Right lobe of liver (tissue), 6 donors: ENCODE results near the gene ACOX3. TPM values are rescaled to one million over a fixed set of nuclear protein-coding genes. Genes with fewer than 3 reads are reported as not detected.
"Not testable (repeated sequence)": the region's sequence is repeated elsewhere in the genome, so short reads cannot be mapped to it uniquely, and the experiment has no call there.

Source experiments
- ATAC-seq, 4 donors: fragments of 200-7000 bp; cut with Tn5 transposase; one replicate each; pipeline ENCODE4 v1.9.1; 2020; ENCODE audit warnings: mild to moderate bottlenecking in 4 of 4, moderate library complexity in 4 of 4
- DNase-seq, 3 donors: peaks; one replicate each; pipeline ENCODE4 v3.0.0-alpha.2; 2020
- H3K27ac ChIP-seq, 3 donors: fragments of 200-600 bp; one replicate each; pipeline ENCODE4 v1.8.0; 2022
- H3K27me3 ChIP-seq, 2 donors: fragments of 200-600 bp; one replicate each; pipeline ENCODE4 v1.8.0; 2022
- H3K36me3 ChIP-seq, 4 donors: fragments of 200-600 bp; sonication (generic) in 1 of 4; one replicate each; pipeline versions ENCODE4 v1.5.1 to v1.8.0; 2017 to 2022; ENCODE audit warnings: control low read depth in 1 of 4
- H3K4me1 ChIP-seq, 4 donors: fragments of 200-600 bp; sonication (generic) in 1 of 4; one replicate each; pipeline versions ENCODE4 v1.5.1 to v1.8.0; 2017 to 2022; ENCODE audit warnings: control low read depth in 1 of 4
- H3K4me3 ChIP-seq, 3 donors: fragments of 200-600 bp; one replicate each; pipeline ENCODE4 v1.8.0; 2022
- H3K9me3 ChIP-seq, 4 donors: fragments of 200-600 bp; sonication (generic) in 1 of 4; one replicate each; pipeline versions ENCODE4 v1.5.1 to v1.8.0; 2017 to 2022; ENCODE audit warnings: control low read depth in 1 of 4
- CTCF ChIP-seq, 4 donors: fragments of 200-600 bp in 3 of 4; fragments of 450-650 bp in 1 of 4; IDR thresholded peaks; one replicate each; pipeline versions ENCODE4 v1.5.1 to v1.8.0; 2016 to 2022; ENCODE audit warnings: antibody characterized with exemption in 4 of 4, mild to moderate bottlenecking in 2 of 4
- POLR2A ChIP-seq: fragments of 450-650 bp; IDR thresholded peaks from one replicate; pipeline ENCODE4 v1.6.1; 2017; ENCODE audit warnings: antibody characterized with exemption, mild to moderate bottlenecking
- WGBS: methylation state at CpG from one replicate; pipeline ENCODE4 v1.1.6; 2018; ENCODE audit warnings: low coverage, low lambda C conversion rate; ENCODE audit not compliant: insufficient coverage; ENCODE audit errors: missing lambda C conversion rate; 5-methylcytosine and 5-hydroxymethylcytosine counted together
- intact Hi-C, 2 donors: fragments of 100-400 bp; cut with DNase I; formaldehyde crosslinking; loops; one replicate each; pipeline versions ENCODE4 v1.11.2 to v1.14.1; 2022
- total RNA-seq, 6 experiments: library from RNA; depleted of rRNA in 2 of 6; stranded (reverse); fragments of >200 nt in 2 of 6; fragmentation: NEBNext Ultra II Directional in 3 of 6; extraction: Animal tissue kit (Norgen Biotek cat#: 25700) in 3 of 6; gene quantifications; one replicate each; pipeline versions ENCODE4 v1.1.0 to v1.2.4, GENCODE V29; 2016 to 2023
- donor health status: DM: no; HTN: yes; CAD: no.
- donor health status: DM: no; HTN: no; CAD: no.
- donor health status: DM: no; HTN: no; CAD: no.
- donor health status: DM: no; HTN: yes; CAD: no.
- donor health status: DM: no; HTN: yes; CAD: no.

ACOX3 gene
- total RNA-seq, 6 experiments from 2014 or later, result 18.5 to 36.9 (median 21.9) TPM

GRCh38 chr4:8349664-8350236 is 90.8 kb downstream of the ACOX3 start:
- no peaks in the 10 kb centered on the region for H3K27me3 ChIP-seq
- no peak overlapping the region for H3K27ac ChIP-seq
- WGBS, result 72% methylated on average over 3 of the region's 7 CpGs
- DNase-seq (peak in 1 of 3 donors; percentile 35), ATAC-seq (no peak)
- no peaks in the 10 kb centered on the region for H3K4me1 ChIP-seq
- no peak for TF ChIP-seq POLR2A
- TF ChIP-seq CTCF (IDR thresholded peaks at IDR 0.05), result no peak
- H3K9me3 ChIP-seq, result no peaks in the 10 kb centered on the region
- intact Hi-C loops, result no loop called here
- no peak overlapping the region for H3K4me3 ChIP-seq
- no peaks in the 10 kb centered on the region for H3K36me3 ChIP-seq

DNA sequence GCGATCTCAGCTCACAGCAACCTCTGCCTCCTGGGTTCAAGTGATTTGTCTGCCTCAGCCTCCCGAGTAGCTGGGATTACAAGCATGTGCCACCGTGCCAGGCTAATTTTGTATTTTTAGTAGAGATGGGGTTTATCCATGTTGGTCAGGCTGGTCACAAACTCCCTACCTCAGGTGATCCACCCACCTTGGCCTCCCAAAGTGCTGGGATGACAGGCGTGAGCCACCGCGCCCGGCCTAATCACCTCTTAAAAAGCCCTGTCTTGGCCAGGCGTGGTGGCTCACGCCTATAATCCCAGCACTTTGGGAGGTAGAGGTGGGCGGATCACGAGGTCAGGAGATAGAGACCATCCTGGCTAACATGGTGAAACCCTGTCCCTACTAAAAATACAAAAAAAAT is 91.3 kb downstream of the ACOX3 start:
- H3K9me3 ChIP-seq, intact Hi-C loops, H3K36me3 ChIP-seq, ATAC-seq, H3K4me1 ChIP-seq, DNase-seq, H3K27ac ChIP-seq, H3K27me3 ChIP-seq, H3K4me3 ChIP-seq: not testable (repeated sequence)
- WGBS, result 97% methylated on average over 6 of the region's 11 CpGs

DNA sequence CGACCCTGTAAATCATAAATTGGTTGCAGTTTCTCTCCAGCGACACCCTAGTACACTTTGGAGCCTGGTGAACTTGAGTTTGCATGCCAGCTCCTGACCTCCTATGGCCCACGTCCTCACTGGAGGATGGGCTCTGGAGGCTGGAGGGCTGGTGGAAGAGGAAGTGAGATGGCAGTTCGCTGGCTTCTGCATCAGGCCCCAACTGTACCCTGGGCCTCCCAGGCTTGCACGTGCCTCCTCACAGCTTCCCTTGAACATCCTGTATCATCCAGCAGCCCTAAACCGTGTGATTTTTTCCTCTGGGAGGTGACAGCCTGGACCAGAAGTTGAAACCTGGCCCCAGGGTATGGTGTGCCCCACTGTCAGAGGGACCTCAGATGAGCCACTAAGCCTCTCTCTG is 92.5 kb downstream of the ACOX3 start:
- intact Hi-C loops, result no loop called here
- H3K4me1 ChIP-seq, result no peaks in the 10 kb centered on the region
- ATAC-seq, result no peak
- no peaks in the 10 kb centered on the region for H3K9me3 ChIP-seq
- H3K27ac ChIP-seq, result no peak overlapping the region
- WGBS, result 0% methylated on average over 1 of the region's 6 CpGs
- H3K4me3 ChIP-seq, result no peak overlapping the region
- DNase-seq, result no peak
- no peak for TF ChIP-seq CTCF (IDR thresholded peaks at IDR 0.05)
- no peak for TF ChIP-seq POLR2A
- no peaks in the 10 kb centered on the region for H3K27me3 ChIP-seq
- H3K36me3 ChIP-seq, result no peaks in the 10 kb centered on the region

DNA sequence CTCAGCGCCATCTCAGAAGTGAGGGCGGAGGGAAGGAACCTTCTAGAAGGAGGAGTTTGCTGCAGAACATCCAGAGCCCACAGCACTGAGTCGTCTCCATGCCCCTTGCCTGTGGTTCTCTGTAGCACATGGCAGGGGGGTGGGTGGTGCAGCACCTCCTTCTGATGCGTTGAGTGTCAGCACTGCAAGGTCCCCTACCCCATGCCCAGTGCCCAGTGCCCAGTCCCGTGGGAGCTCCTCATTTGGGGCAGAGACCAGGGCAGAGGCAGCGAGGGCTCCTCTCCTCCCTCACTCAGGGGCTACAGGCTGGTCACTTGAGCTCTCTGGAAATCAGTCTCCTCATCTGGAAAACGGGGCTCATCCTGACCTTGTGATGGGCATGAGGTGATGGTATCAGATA is 92.9 kb downstream of the ACOX3 start:
- DNase-seq (no peak), ATAC-seq (no peak)
- no peak overlapping the region for H3K27ac ChIP-seq
- no peak for TF ChIP-seq POLR2A
- no peak overlapping the region for H3K4me3 ChIP-seq
- intact Hi-C loops, result no loop called here
- H3K9me3 ChIP-seq, result no peaks in the 10 kb centered on the region
- no peaks in the 10 kb centered on the region for H3K36me3 ChIP-seq
- no peaks in the 10 kb centered on the region for H3K27me3 ChIP-seq
- H3K4me1 ChIP-seq, result no peaks in the 10 kb centered on the region
- WGBS, result no CpG with 5 or more reads among the region's 7 CpGs

DNA sequence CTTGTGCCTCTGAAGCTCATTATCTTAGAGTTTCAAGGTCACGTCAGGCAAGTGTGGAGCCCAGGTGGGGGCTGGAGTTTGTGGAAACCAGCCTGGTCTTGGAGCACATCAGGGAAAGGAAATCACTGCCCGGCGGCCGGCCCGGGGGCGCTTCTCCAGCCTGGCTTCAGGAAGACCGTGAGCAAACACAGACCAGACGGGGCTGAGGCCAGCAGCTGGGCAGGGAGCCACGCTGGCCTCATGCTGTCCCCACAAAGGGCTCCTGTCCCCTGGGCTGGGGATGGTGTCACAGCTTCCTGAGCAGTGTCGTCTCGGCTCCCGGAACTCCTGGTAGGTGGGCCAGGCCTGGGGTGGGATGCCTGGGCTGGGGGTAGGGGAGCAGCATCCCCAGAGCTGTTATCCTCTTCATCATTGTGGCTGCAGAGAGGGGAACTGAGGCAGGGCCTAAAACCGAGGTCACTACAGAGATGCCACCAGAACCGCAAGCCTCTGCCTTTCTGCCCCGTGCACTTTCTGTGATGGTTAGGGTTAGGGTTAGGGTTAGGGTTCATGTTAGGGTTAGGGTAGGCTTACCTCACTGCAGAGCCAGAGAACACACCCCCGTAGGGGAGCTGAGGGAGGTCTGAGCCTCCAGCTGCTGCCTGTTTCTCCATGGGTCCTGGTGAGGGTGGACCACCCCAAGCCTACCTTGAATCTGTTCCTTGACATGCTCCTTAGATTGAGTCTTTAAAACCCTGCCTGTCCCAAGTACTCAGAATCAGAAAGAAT is 93.5 kb downstream of the ACOX3 start:
- TF ChIP-seq POLR2A (no peak), CTCF (IDR thresholded peaks at IDR 0.05) (no peak)
- Histone ChIP-seq H3K27me3 (no peaks in the 10 kb centered on the region), H3K4me3 (no peak overlapping the region), H3K27ac (no peak overlapping the region), H3K9me3 (no peaks in the 10 kb centered on the region), H3K4me1 (no peaks in the 10 kb centered on the region), H3K36me3 (no peaks in the 10 kb centered on the region)
- ATAC-seq (peak in 2 of 4 donors; percentile 32 to 46), DNase-seq (peak in 1 of 3 donors; percentile 25)
- no CpG with 5 or more reads among the region's 16 CpGs for WGBS
- intact Hi-C loops, result no loop called here
